ENCODE results near the gene TMEM198.

The TMEM198 gene

GRCh38 chr2:219540784-219541504 is 2.9 kb upstream of the TMEM198 start:
- Histone ChIP-seq H3K27ac (no peak overlapping the region), H3K4me3 (no peak overlapping the region), H3K9ac (ENCODE audit: insufficient read length) (no peak overlapping the region), H3K36me3 (ENCODE audit: insufficient read depth, low read length) (no peaks in the 10 kb centered on the region), H3K9me3 (ENCODE audit: low read depth, low read length) (no peaks in the 10 kb centered on the region)
- TF ChIP-seq EZH2 (IDR thresholded peaks at IDR 0.05): no peak
- TF ChIP-seq FOXP2 (optimal IDR thresholded peaks at IDR 0.05; ENCODE audit: control extremely low read depth, extremely low read length, insufficient read depth): no peak
- no peak for TF ChIP-seq POLR2AphosphoS5 (IDR thresholded peaks at IDR 0.05; ENCODE audit: borderline replicate concordance, low read depth, low read length)
- DNase-seq (ENCODE audit: low read depth, low spot score): no peak

- no peak for TF ChIP-seq FOXP2 (optimal IDR thresholded peaks at IDR 0.05; ENCODE audit: control extremely low read depth, extremely low read length, insufficient read depth)
- no peak for TF ChIP-seq POLR2AphosphoS5 (IDR thresholded peaks at IDR 0.05; ENCODE audit: borderline replicate concordance, low read depth, low read length)
- TF ChIP-seq EZH2 (IDR thresholded peaks at IDR 0.05): no peak
- peak overlapping the region; percentile 83 for H3K4me3 ChIP-seq
- H3K27ac ChIP-seq: no peak overlapping the region
- DNase-seq (ENCODE audit: low read depth, low spot score): no peak
- no peak overlapping the region for H3K9ac ChIP-seq (ENCODE audit: insufficient read length)
- H3K36me3 ChIP-seq (ENCODE audit: insufficient read depth, low read length): no peaks in the 10 kb centered on the region
- no peaks in the 10 kb centered on the region for H3K9me3 ChIP-seq (ENCODE audit: low read depth, low read length)
Observed at GRCh38 chr2:219541611-219542180, 2.1 kb upstream of the TMEM198 start.

- H3K9ac ChIP-seq (ENCODE audit: insufficient read length): peak overlapping the region; percentile 59
- no peak overlapping the region for H3K27ac ChIP-seq
- peak overlapping the region; percentile 78 for H3K4me3 ChIP-seq
- H3K9me3 ChIP-seq (ENCODE audit: low read depth, low read length): no peaks in the 10 kb centered on the region
- H3K36me3 ChIP-seq (ENCODE audit: insufficient read depth, low read length): no peaks in the 10 kb centered on the region
- TF ChIP-seq FOXP2 (optimal IDR thresholded peaks at IDR 0.05; ENCODE audit: control extremely low read depth, extremely low read length, insufficient read depth) (no peak), POLR2AphosphoS5 (IDR thresholded peaks at IDR 0.05; ENCODE audit: borderline replicate concordance, low read depth, low read length) (no peak), EZH2 (IDR thresholded peaks at IDR 0.05) (no peak)
- DNase-seq (ENCODE audit: low read depth, low spot score): no peak
Observed at GRCh38 chr2:219542931-219543595, 765 bp upstream of the TMEM198 start.

- Histone ChIP-seq H3K27ac (no peak overlapping the region), H3K9ac (ENCODE audit: insufficient read length) (no peak overlapping the region), H3K36me3 (ENCODE audit: insufficient read depth, low read length) (no peaks in the 10 kb centered on the region), H3K4me3 (no peak overlapping the region), H3K9me3 (ENCODE audit: low read depth, low read length) (no peaks in the 10 kb centered on the region)
- no peak for DNase-seq (ENCODE audit: low read depth, low spot score)
- TF ChIP-seq EZH2 (IDR thresholded peaks at IDR 0.05): no peak
- no peak for TF ChIP-seq POLR2AphosphoS5 (IDR thresholded peaks at IDR 0.05; ENCODE audit: borderline replicate concordance, low read depth, low read length)
- no peak for TF ChIP-seq FOXP2 (optimal IDR thresholded peaks at IDR 0.05; ENCODE audit: control extremely low read depth, extremely low read length, insufficient read depth)
Observed at GRCh38 chr2:219544567-219544966, 739 bp downstream of the TMEM198 start.

GRCh38 chr2:219545295-219545942 is 1.6 kb downstream of the TMEM198 start:
- no peak for DNase-seq (ENCODE audit: low read depth, low spot score)
- H3K9me3 ChIP-seq (ENCODE audit: low read depth, low read length): no peaks in the 10 kb centered on the region
- H3K36me3 ChIP-seq (ENCODE audit: insufficient read depth, low read length): no peaks in the 10 kb centered on the region
- TF ChIP-seq FOXP2 (optimal IDR thresholded peaks at IDR 0.05; ENCODE audit: control extremely low read depth, extremely low read length, insufficient read depth) (no peak), EZH2 (IDR thresholded peaks at IDR 0.05) (no peak), POLR2AphosphoS5 (IDR thresholded peaks at IDR 0.05; ENCODE audit: borderline replicate concordance, low read depth, low read length) (no peak)
- no peak overlapping the region for H3K27ac ChIP-seq
- H3K4me3 ChIP-seq: no peak overlapping the region
- no peak overlapping the region for H3K9ac ChIP-seq (ENCODE audit: insufficient read length)

- no peak overlapping the region for H3K27ac ChIP-seq
- no peaks in the 10 kb centered on the region for H3K36me3 ChIP-seq (ENCODE audit: insufficient read depth, low read length)
- no peak overlapping the region for H3K4me3 ChIP-seq
- no peak overlapping the region for H3K9ac ChIP-seq (ENCODE audit: insufficient read length)
- TF ChIP-seq EZH2 (IDR thresholded peaks at IDR 0.05) (no peak), FOXP2 (optimal IDR thresholded peaks at IDR 0.05; ENCODE audit: control extremely low read depth, extremely low read length, insufficient read depth) (no peak)
- H3K9me3 ChIP-seq (ENCODE audit: low read depth, low read length): no peaks in the 10 kb centered on the region
- DNase-seq (ENCODE audit: low read depth, low spot score): no peak
Observed at GRCh38 chr2:219545943-219546352, 2.1 kb downstream of the TMEM198 start.

GRCh38 chr2:219547621-219548020 is 3.8 kb downstream of the TMEM198 start:
- H3K4me3 ChIP-seq: no peak overlapping the region
- TF ChIP-seq FOXP2 (optimal IDR thresholded peaks at IDR 0.05; ENCODE audit: control extremely low read depth, extremely low read length, insufficient read depth): no peak
- TF ChIP-seq POLR2AphosphoS5 (IDR thresholded peaks at IDR 0.05; ENCODE audit: borderline replicate concordance, low read depth, low read length): no peak
- no peak for TF ChIP-seq EZH2 (IDR thresholded peaks at IDR 0.05)
- DNase-seq (ENCODE audit: low read depth, low spot score): no peak
- no peak overlapping the region for H3K27ac ChIP-seq
- H3K9ac ChIP-seq (ENCODE audit: insufficient read length): no peak overlapping the region
- H3K36me3 ChIP-seq (ENCODE audit: insufficient read depth, low read length): no peaks in the 10 kb centered on the region
- H3K9me3 ChIP-seq (ENCODE audit: low read depth, low read length): no peaks in the 10 kb centered on the region

GRCh38 chr2:219548990-219549389 is 5.2 kb downstream of the TMEM198 start:
- Histone ChIP-seq H3K9me3 (ENCODE audit: low read depth, low read length) (no peaks in the 10 kb centered on the region), H3K4me3 (no peak overlapping the region), H3K27ac (no peak overlapping the region), H3K36me3 (ENCODE audit: insufficient read depth, low read length) (no peaks in the 10 kb centered on the region), H3K9ac (ENCODE audit: insufficient read length) (no peak overlapping the region)
- no peak for DNase-seq (ENCODE audit: low read depth, low spot score)
- TF ChIP-seq FOXP2 (optimal IDR thresholded peaks at IDR 0.05; ENCODE audit: control extremely low read depth, extremely low read length, insufficient read depth): no peak
- no peak for TF ChIP-seq EZH2 (IDR thresholded peaks at IDR 0.05)
- no peak for TF ChIP-seq POLR2AphosphoS5 (IDR thresholded peaks at IDR 0.05; ENCODE audit: borderline replicate concordance, low read depth, low read length)

All from SK-N-MC (cell line).